IPS-NIHi7 (cell line): ENCODE results near the gene IGHMBP2.

Experiments used
- DNase-seq: peaks from one replicate; pipeline ENCODE4 v3.0.0; 2012; ENCODE audit warnings: mixed read lengths; ENCODE audit errors: extremely low spot score

The IGHMBP2 gene

DNA sequence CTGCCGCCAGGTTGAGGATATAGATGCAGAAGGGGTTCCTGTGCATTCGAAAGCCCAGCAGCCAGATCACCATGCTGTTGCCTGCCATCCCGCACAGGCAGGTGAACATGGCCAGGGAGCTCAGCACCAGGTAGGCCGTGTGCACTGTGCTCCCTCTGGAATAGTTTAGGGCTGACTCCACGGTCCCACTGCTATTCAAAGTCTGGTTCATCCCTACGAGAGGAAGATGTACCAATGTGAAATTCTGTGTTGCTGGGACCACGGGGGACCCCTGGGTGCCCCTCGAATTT, 77.0 kb downstream of the IGHMBP2 start, which contains the start of gene MRGPRD:
Gene MRGPRD (minus strand): TSS at position 211 of the 290 bp plus-strand sequence. CDS start 0 bp downstream, at position 211.
- no peak for DNase-seq

- DNase-seq, result no peak
These were observed 78.4 kb downstream of the IGHMBP2 start for GRCh38 chr11:68982134-68982533.

DNA sequence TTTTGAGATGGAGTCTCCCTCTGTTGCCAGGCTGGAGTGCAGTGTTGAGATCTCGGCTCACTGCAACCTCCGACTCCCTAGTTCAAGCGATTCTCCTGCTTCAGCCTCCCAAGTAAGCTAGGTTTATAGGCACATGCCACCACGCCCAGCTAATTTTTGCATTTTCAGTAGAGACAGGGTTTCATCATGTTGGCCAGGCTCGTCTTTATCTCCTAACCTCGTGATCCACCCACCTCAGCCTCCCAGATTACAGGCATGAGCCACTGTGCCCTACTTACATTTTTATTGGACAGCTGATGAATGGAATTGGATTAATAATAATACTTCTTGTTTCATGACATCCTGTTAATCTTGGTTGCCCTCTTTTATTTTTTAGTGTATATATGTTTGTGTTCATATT, 80.1 kb downstream of the IGHMBP2 start:
- DNase-seq, result no peak

- DNase-seq, result no peak
These were observed 83.5 kb downstream of the IGHMBP2 start for GRCh38 chr11:68987211-68987610.

- DNase-seq, result no peak
These were observed 84.8 kb downstream of the IGHMBP2 start for GRCh38 chr11:68988491-68988890.
